A549 treated with ZK216348 at 1 μM for 4 hours (cell line): ENCODE data around the gene C11orf58. TPM values are rescaled to one million over a fixed set of nuclear protein-coding genes. Genes with fewer than 3 reads are reported as not detected.

Experiments
- total RNA-seq: library from RNA; stranded (reverse); fragments of 200-300 nt; extraction: Qiagen RNA extraction; gene quantifications from 5 replicates; pipeline ENCODE4 v1.2.3, GENCODE V29; 2022; ENCODE audit warnings: low read depth

Gene C11orf58
- total RNA-seq = 192 to 272 TPM (median 199 TPM) in 5 replicates

DNA sequence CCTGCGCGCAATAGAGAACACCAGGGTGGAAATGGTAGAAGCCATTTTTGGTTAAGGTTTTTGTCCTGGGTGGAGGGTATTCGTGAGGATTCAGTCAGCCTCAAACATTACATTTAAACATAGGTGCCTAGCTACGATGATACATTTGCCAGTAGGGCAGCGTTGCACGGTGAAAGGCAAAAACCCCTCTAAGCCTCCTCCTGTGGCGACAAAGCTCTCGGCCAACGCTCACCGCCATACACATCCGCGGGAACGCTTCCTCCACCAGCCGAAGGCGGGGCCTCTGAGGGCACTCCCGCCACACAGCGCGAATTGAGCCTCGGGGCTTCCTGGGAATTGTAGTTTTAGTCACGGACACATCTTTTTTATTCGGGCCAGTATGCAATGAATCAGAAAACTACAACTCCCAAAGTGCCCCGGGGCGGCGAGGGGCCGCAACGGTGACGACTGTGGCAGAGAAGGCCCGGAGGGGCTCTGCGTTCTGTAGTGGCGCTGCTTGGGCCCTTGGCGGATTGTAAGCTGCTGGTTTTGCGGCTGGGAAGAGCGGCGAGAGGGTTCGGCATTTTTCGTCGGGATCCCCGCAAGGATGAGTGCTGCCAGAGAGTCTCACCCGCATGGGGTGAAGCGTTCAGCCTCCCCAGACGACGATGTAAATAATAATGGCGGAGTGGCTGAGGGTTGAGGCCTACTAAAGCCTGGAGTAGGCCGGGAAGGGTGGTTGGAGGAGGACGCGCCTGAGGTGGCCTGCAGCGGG, at the start of gene C11orf58:
Gene C11orf58, plus strand, starts transcription at position 455 of the 754 bp plus-strand sequence. Its CDS starts 132 bp downstream, at position 587.

